Mucosa of descending colon (tissue), 3 donors: ENCODE results near the gene UBXN10. TPM values are rescaled to one million over a fixed set of nuclear protein-coding genes. Genes with fewer than 3 reads are reported as not detected.

Source experiments
- ATAC-seq: fragments of 200-7000 bp; cut with Tn5 transposase; one replicate; pipeline ENCODE4 v1.9.1; 2020; ENCODE audit warnings: mild to moderate bottlenecking, moderate library complexity
- DNase-seq, 3 donors: peaks; one replicate each; pipeline ENCODE4 v3.0.0-alpha.2; 2020
- H3K36me3 ChIP-seq: fragments of 200-600 bp; one replicate; pipeline ENCODE4 v1.8.0; 2021; ENCODE audit warnings: low read depth, mild to moderate bottlenecking
- H3K4me1 ChIP-seq: fragments of 200-600 bp; one replicate; pipeline ENCODE4 v1.8.0; 2021; ENCODE audit warnings: low read depth, mild to moderate bottlenecking
- H3K4me3 ChIP-seq: fragments of 200-600 bp; one replicate; pipeline ENCODE4 v1.8.0; 2021; ENCODE audit warnings: mild to moderate bottlenecking
- H3K9me3 ChIP-seq: fragments of 200-600 bp; one replicate; pipeline ENCODE4 v1.8.0; 2021; ENCODE audit warnings: mild to moderate bottlenecking
- intact Hi-C, 2 donors: fragments of 100-400 bp; cut with DNase I in 1 of 2; cut with micrococcal nuclease in 1 of 2; formaldehyde crosslinking; loops; one replicate each; pipeline versions ENCODE4 v1.11.0 to v1.11.1; 2022; cut with DNase I, micrococcal nuclease
- long read RNA-seq, 2 donors: library from polyadenylated mRNA; unstranded; transcript quantifications; one replicate each; pipeline ENCODE4 v2.0.0, GENCODE V29; 2019 to 2021
- total RNA-seq, 3 donors: library from RNA; stranded (reverse); fragmentation: NEBNext Ultra II Directional in 2 of 3; extraction: Animal tissue kit (Norgen Biotek cat#: 25700) in 2 of 3; gene quantifications; one replicate each; pipeline versions ENCODE4 v1.2.1 to v1.2.4, GENCODE V29; 2021 to 2023
- TF ChIP-seq, protein P1 (sequence below): fragments of 200-600 bp; IDR thresholded peaks from one replicate; pipeline ENCODE4 v1.8.0; 2022; ENCODE audit warnings: antibody characterized with exemption, mild to moderate bottlenecking
- donor health status: DM: no; HTN: no; CAD: no; lungs with moderate emphysema.
- donor health status: DM: no; HTN: no; CAD: no.
- donor health status: DM: no; HTN: yes; CAD: no.

Gene UBXN10, protein sequence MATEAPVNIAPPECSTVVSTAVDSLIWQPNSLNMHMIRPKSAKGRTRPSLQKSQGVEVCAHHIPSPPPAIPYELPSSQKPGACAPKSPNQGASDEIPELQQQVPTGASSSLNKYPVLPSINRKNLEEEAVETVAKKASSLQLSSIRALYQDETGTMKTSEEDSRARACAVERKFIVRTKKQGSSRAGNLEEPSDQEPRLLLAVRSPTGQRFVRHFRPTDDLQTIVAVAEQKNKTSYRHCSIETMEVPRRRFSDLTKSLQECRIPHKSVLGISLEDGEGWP
- 10 to 100 TPM in 1 of 3 donors, 1 to 10 TPM in 2; 5.8 to 15.5 (median 5.8) TPM for total RNA-seq
- long read RNA-seq, donor 1, full-length matches to known transcripts: 18 of 24 reads
- long read RNA-seq, donor 1, partial matches to known transcripts: 0 of 24 reads
- long read RNA-seq, donor 1, other reads (novel, unspliced or antisense): 6 of 24 reads
- long read RNA-seq, donor 2, full-length matches to known transcripts: 3 of 7 reads
- long read RNA-seq, donor 2, partial matches to known transcripts: 0 of 7 reads
- long read RNA-seq, donor 2, other reads (novel, unspliced or antisense): 4 of 7 reads

DNA sequence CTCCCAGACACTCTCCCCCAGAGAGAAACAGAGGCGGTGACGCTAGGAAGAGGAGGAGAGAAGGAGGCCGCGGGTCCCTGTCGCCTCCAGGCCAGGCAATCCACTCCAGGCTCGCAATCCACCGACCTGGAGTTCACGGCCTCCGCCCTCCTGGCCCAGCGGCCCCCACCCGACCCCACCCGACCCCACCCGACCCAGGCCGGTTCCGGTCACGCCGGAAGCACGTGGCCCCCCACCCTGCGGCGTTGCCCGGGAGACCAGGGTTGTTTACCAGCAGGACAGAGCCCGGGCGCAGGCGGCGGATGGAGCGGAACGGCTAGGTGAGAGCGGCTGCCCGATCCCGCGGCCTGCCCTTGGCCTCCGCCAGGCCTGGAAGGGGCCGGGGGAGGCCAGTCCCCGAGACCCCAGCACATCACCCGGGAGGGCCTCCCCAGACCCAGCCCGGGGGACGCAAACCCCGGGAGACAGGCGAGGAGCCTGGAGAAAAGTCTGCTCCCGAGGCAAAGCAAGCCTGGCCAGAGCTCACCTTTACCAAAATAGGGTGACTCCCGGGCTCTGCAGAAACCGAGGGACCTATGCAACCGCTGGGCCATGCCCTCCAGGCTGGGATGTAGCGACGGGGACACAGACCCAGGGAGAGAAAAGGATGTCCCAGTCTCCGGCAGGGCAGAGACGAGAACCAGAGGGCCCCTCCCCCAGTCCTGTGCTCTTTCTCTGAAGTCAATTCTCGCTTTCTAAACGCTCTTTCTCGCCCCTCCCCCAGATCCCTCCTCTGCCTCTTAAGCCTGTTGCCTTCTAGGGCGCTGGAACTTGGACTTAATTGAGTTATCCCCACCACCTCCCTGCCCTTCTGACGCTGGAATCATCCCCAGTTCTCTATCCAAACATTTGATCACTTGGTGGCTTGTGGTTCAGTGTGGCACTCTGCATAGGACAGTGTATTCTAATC lies at the start of gene UBXN10, which contains the start of gene PLA2G2C:
Gene UBXN10 (plus strand): TSS at position 263 of the 949 bp plus-strand sequence. CDS start 4,466 bp downstream, outside the sequence.
Gene PLA2G2C (minus strand): TSS at position 685 of the 949 bp plus-strand sequence. CDS start 9,155 bp downstream, outside the sequence.
- DNase-seq (peak; percentile 88 to 90 (median 88)), ATAC-seq (peak; percentile 79)
- H3K9me3 ChIP-seq: no peaks in the 10 kb centered on the region
- TF ChIP-seq, protein P1, sequence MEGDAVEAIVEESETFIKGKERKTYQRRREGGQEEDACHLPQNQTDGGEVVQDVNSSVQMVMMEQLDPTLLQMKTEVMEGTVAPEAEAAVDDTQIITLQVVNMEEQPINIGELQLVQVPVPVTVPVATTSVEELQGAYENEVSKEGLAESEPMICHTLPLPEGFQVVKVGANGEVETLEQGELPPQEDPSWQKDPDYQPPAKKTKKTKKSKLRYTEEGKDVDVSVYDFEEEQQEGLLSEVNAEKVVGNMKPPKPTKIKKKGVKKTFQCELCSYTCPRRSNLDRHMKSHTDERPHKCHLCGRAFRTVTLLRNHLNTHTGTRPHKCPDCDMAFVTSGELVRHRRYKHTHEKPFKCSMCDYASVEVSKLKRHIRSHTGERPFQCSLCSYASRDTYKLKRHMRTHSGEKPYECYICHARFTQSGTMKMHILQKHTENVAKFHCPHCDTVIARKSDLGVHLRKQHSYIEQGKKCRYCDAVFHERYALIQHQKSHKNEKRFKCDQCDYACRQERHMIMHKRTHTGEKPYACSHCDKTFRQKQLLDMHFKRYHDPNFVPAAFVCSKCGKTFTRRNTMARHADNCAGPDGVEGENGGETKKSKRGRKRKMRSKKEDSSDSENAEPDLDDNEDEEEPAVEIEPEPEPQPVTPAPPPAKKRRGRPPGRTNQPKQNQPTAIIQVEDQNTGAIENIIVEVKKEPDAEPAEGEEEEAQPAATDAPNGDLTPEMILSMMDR: no peak
- intact Hi-C loops: no loop called here
- H3K4me1 ChIP-seq: peaks cover 22% of the 10 kb centered on the region
- H3K4me3 ChIP-seq: peak within 1 kb of the TSS; percentile 14
- H3K36me3 ChIP-seq: no peaks in the 10 kb centered on the region

DNA sequence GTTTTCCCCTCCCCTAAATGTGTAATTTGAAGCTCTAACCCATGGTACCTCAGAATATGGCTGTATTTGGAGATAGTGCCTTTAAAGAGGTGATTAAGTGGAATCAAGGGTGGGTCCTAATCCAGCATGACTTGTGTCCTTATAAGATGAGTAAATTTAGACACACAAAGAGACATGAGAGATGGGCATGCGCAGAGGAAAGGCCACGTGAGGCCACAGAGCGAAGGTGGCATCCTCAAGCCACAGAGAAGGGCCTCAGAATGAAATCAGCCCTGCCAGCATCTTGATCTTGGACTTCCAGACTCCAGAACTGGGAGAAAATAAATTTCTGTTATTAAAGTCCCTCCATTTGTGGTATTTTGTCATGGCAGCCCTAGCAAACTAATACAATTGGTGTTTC lies 49.6 kb upstream of the UBXN10 start:
- ATAC-seq (no peak), DNase-seq (no peak)
- no peaks in the 10 kb centered on the region for H3K36me3 ChIP-seq
- no peaks in the 10 kb centered on the region for H3K4me1 ChIP-seq
- TF ChIP-seq, protein P1: no peak
- intact Hi-C loops: no loop called here
- no peaks in the 10 kb centered on the region for H3K9me3 ChIP-seq
- H3K4me3 ChIP-seq: no peak overlapping the region

DNA sequence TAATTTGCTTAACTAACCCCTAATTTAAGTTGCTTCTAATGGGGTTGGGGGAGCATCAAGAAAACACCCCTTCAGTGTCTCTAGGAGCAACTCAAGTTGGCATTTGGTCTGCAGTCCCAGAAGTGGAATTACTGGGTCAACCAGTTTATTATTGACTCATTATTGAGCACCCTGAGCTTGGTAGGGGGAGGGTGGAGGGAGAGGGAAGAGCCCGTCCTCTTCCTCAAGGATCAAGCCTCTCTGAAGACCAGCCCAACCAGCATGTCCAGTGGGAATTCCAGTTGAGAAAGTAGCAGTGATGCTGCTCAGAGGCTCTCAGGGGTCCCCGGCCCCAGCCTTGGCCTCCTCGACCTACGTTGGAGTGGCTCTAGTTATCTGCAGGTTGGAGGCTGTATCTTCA lies 48.8 kb upstream of the UBXN10 start:
- H3K4me1 ChIP-seq: no peaks in the 10 kb centered on the region
- TF ChIP-seq, protein P1: no peak
- DNase-seq: no peak
- no peaks in the 10 kb centered on the region for H3K36me3 ChIP-seq
- intact Hi-C loops: no loop called here
- no peaks in the 10 kb centered on the region for H3K9me3 ChIP-seq
- ATAC-seq: no peak
- no peak overlapping the region for H3K4me3 ChIP-seq

DNA sequence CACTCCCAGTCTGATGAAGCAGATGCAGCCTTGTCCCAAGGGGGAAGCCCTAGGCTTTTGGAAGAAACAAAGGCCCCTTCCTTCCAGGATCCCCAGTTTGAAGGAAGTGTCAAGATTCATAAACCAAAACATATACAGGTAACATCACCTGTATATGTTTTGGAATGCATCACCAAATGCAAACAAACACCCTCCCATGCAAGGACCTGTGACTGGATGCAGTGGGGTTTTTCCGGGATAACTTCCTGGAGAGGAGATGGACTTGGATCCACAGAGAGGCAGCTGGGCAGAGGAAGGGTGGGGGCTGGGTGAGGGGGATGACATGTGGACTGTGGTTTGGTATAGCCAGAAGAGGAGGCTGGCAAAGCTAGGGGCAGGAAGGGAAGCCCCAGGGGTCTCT lies 48.3 kb upstream of the UBXN10 start:
- ATAC-seq (peak; percentile 87), DNase-seq (no peak)
- TF ChIP-seq, protein P1: no peak
- Histone ChIP-seq H3K4me1 (no peaks in the 10 kb centered on the region), H3K4me3 (no peak overlapping the region), H3K9me3 (no peaks in the 10 kb centered on the region), H3K36me3 (no peaks in the 10 kb centered on the region)
- intact Hi-C loops: no loop called here

DNA sequence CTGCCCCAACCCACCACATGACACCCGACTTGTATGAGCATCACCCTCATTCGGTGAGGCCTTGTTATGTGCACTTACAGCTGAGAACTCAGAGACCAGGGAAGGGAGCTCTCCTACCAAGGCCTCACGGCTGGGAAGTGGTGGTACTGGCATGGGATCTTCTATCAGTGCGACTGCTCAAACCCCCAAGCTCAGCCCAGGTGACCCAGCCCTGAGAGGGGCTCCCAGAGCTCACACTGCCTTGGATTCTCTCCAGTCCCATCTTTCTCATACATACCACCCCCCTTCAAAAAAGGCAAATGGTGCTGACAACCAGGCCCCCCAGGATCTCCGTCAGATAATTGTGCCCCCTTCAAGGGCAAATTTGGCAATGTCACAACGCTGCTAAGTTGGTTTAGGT lies 47.5 kb upstream of the UBXN10 start:
- Histone ChIP-seq H3K4me3 (no peak overlapping the region), H3K9me3 (no peaks in the 10 kb centered on the region), H3K36me3 (no peaks in the 10 kb centered on the region), H3K4me1 (no peaks in the 10 kb centered on the region)
- intact Hi-C loops: no loop called here
- TF ChIP-seq, protein P1: no peak
- DNase-seq: no peak
- ATAC-seq: no peak
